K562 (cell line): ENCODE results near the gene SMARCD2. TPM values are rescaled to one million over a fixed set of nuclear protein-coding genes. Genes with fewer than 3 reads are reported as not detected.
A peak's percentile ranks its signal among the peaks of the same experiment; 100 is the strongest.

ENCODE experiments used
- AFF4 ChIP-seq: sonication (generic); formaldehyde crosslinking; IDR thresholded peaks from 2 replicates; pipeline ENCODE4 v1.8.0; 2023; ENCODE audit warnings: mild to moderate bottlenecking, missing genetic modification reagents
- CREB3L1 ChIP-seq: fragments of 450-650 bp; IDR thresholded peaks from 2 replicates; pipeline ENCODE4 v1.6.1; 2014; ENCODE audit warnings: low read depth, mild to moderate bottlenecking, moderate library complexity, borderline replicate concordance
- E2F3 ChIP-seq: fragments of 250-450 bp; sonication (Bioruptor Pico); IDR thresholded peaks from 2 replicates; pipeline ENCODE4 v1.4.0; 2020; ENCODE audit warnings: mild to moderate bottlenecking
- HDAC8 ChIP-seq: fragments of 450-650 bp; IDR thresholded peaks from 2 replicates; pipeline ENCODE4 v1.6.1; 2016; ENCODE audit warnings: mild to moderate bottlenecking, missing genetic modification characterization, moderate library complexity, missing compliant biosample characterization
- SMAD4 ChIP-seq: fragments of 250-450 bp; sonication (Bioruptor Pico); conservative IDR thresholded peaks from 2 replicates; pipeline ENCODE4 v1.8.0; 2021; ENCODE audit warnings: inconsistent platforms, mild to moderate bottlenecking, moderate library complexity
- SRF ChIP-seq, 2 experiments: fragments of 250-450, 450-650 bp in 1 of 2; sonication (Bioruptor Pico) in 1 of 2; sonication (generic) in 1 of 2; formaldehyde crosslinking; IDR thresholded peaks; 2 replicates each; pipeline versions ENCODE4 v1.5.0 to v1.5.1; 2020 to 2022; ENCODE audit warnings: mild to moderate bottlenecking in 1 of 2, missing genetic modification reagents in 1 of 2
- SRSF3 ChIP-seq: fragments of 200-400 bp; formaldehyde crosslinking; IDR thresholded peaks from 2 replicates; pipeline ENCODE4 v1.6.1; 2016; ENCODE audit warnings: mild to moderate bottlenecking, low read length, moderate library complexity; ENCODE audit not compliant: insufficient read depth
- STAT6 ChIP-seq: sonication (generic); formaldehyde crosslinking; IDR thresholded peaks from 2 replicates; pipeline ENCODE4 v1.8.1; 2023; ENCODE audit warnings: mild to moderate bottlenecking, missing genetic modification reagents
- ZBTB43 ChIP-seq: sonication (generic); formaldehyde crosslinking; IDR thresholded peaks from 2 replicates; pipeline ENCODE4 v1.8.0; 2023; ENCODE audit warnings: mild to moderate bottlenecking, missing genetic modification reagents
- ZNF639 ChIP-seq, 2 experiments: fragments of 200-800 bp in 1 of 2; sonication (Bioruptor generic) in 1 of 2; sonication (generic) in 1 of 2; formaldehyde crosslinking in 1 of 2; IDR thresholded peaks in 1 of 2; conservative IDR thresholded peaks in 1 of 2; 2 replicates each; pipeline versions ENCODE4 v1.5.0 to v1.6.1; 2016 to 2020; ENCODE audit warnings: missing compliant biosample characterization in 1 of 2, missing genetic modification characterization in 1 of 2, missing genetic modification reagents in 1 of 2
- ZNF740 ChIP-seq, 3 experiments: fragments of 200-800 bp in 1 of 3; sonication (Bioruptor generic) in 1 of 3; sonication (generic) in 1 of 3; formaldehyde crosslinking in 1 of 3; IDR thresholded peaks; 2 replicates each; pipeline versions ENCODE4 v1.6.1 to v1.8.0; 2016 to 2022; ENCODE audit warnings: mild to moderate bottlenecking in 2 of 3, missing compliant biosample characterization in 2 of 3, missing genetic modification characterization in 2 of 3, missing genetic modification reagents in 1 of 3
- polyA plus RNA-seq, 8 experiments: library from polyadenylated mRNA; depleted of rRNA in 4 of 8; stranded (reverse) in 5 of 8; unstranded in 3 of 8; fragments of >200 nt; fragmentation: Nextera tagmentation in 2 of 8; fragmentation: Illumina TruSeq in 1 of 8; extraction: Ambion mirVana in 2 of 8; extraction: Trizol in 1 of 8; gene quantifications; 2 replicates each; pipeline versions ENCODE4 v1.2.1 to v1.2.3, GENCODE V29; 2011 to 2014; ENCODE audit warnings: inconsistent platforms in 1 of 8, missing spikeins in 1 of 8
- total RNA-seq, 7 experiments: library from RNA; depleted of rRNA in 6 of 7; stranded (reverse); fragments of >200 nt in 6 of 7; fragmentation: Illumina TruSeq in 2 of 7; extraction: Trizol in 2 of 7; gene quantifications; 2 replicates each; pipeline versions ENCODE4 v1.2.1 to v1.2.3, GENCODE V29; 2011 to 2021; ENCODE audit warnings: low replicate concordance in 1 of 7

SMARCD2 gene
- total and polyA plus RNA-seq, 9 of the 15 experiments (the other 6 are each of a cell fraction or from before 2014, with no cell fraction given): 1.7 to 114 (median 90.3) TPM

- peak; percentile 73; the same call in 1 of the 2 replicates for TF ChIP-seq STAT6 (CRISPR knock-in tag)
- TF ChIP-seq AFF4 (CRISPR knock-in tag): peak; percentile 91
- peak; percentile 71 for TF ChIP-seq ZNF740 (CRISPR knock-in tag; IDR thresholded peaks at IDR 0.05)
- TF ChIP-seq ZNF740 (tag; IDR thresholded peaks at IDR 0.05): peak in 1 of 2 experiments; percentile 56; a peak in 1 of 4 replicates
- TF ChIP-seq SRF (CRISPR knock-in tag; IDR thresholded peaks at IDR 0.05): peak in 1 of 2 experiments; percentile 64; a peak in 3 of 4 replicates
- TF ChIP-seq ZBTB43 (CRISPR knock-in tag): no peak
- peak; percentile 98 for TF ChIP-seq SMAD4
- peak in 1 of 2 experiments; percentile 97; a peak in 2 of 4 replicates for TF ChIP-seq ZNF639 (CRISPR knock-in tag; conservative IDR thresholded peaks at IDR 0.05 in 1 of 2, IDR thresholded peaks at IDR 0.05 in 1 of 2)
- peak; percentile 92 for TF ChIP-seq E2F3 (CRISPR knock-in tag)
- TF ChIP-seq CREB3L1: peak; percentile 57; the same call in 1 of the 2 replicates
- TF ChIP-seq SRSF3: no peak
- TF ChIP-seq HDAC8: no peak; the same call in 1 of the 2 replicates
Observed at GRCh38 chr17:63842540-63843386, at the start of gene SMARCD2 (continued).
